ENCODE measurements around the gene ALDH1L1. TPM values are rescaled to one million over a fixed set of nuclear protein-coding genes. Genes with fewer than 3 reads are reported as not detected.

The ALDH1L1 gene
- total RNA-seq, 1 donor from 2014 or later, result 0.06 TPM

DNA sequence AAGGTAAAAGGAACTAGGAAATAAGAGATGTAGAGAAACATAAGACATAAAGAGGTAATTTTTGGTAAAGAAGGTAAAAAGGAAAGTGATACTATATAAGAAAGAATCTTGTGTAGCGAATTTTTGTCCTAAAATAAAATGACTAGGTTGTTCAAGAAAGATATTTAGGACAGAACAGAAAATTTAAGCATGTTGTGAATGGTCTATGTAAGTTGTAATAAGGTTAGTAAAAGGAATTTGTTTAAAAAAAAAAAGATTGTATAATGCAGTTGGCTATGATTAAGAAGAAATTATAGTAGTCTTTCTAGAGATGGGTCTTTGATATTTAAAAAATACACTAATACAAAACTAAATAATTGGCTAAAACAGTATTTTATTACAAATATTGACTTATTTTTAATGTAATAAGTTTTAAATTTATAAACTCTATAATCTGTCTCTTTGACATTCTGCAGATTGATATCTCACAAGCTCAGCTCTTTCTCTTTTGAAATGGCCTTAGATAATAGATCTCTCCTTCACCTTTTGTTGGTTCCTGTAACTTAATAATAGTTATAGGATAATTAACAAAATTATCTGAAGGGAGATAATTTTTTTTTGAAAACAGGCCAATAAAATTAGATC, 92.7 kb downstream of the ALDH1L1 start:
- no peak for DNase-seq (ENCODE audit: low read depth)

DNA sequence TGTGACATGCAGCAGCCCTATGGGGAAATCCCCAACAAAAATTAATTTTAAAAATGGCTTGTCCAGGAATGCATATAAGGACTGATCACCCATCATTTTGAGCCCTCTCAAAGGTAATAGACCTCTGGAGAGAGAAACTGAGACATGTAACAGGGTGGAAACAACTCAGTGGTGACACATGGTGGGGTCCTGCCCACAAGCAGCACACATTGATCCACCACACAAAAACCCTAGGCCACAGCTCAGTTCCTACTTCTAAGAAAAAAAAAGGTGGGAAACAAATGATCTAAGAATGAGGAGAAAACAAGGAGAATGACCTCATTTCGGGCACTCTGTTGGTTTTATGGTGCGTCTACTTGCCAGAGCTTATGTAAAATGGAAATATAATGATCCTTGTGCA, 94.5 kb downstream of the ALDH1L1 start:
- DNase-seq (ENCODE audit: low read depth), result no peak
- H3K4me3 ChIP-seq (ENCODE audit: low read depth, low read length), result no peak overlapping the region
- TF ChIP-seq, protein P1, sequence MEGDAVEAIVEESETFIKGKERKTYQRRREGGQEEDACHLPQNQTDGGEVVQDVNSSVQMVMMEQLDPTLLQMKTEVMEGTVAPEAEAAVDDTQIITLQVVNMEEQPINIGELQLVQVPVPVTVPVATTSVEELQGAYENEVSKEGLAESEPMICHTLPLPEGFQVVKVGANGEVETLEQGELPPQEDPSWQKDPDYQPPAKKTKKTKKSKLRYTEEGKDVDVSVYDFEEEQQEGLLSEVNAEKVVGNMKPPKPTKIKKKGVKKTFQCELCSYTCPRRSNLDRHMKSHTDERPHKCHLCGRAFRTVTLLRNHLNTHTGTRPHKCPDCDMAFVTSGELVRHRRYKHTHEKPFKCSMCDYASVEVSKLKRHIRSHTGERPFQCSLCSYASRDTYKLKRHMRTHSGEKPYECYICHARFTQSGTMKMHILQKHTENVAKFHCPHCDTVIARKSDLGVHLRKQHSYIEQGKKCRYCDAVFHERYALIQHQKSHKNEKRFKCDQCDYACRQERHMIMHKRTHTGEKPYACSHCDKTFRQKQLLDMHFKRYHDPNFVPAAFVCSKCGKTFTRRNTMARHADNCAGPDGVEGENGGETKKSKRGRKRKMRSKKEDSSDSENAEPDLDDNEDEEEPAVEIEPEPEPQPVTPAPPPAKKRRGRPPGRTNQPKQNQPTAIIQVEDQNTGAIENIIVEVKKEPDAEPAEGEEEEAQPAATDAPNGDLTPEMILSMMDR (conservative IDR thresholded peaks at IDR 0.05; ENCODE audit: low read depth, low read length), result no peak

More for the DNA sequence above, 92.7 kb downstream of the ALDH1L1 start:
- TF ChIP-seq, protein P1 (conservative IDR thresholded peaks at IDR 0.05; ENCODE audit: low read depth, low read length), result no peak
- H3K4me3 ChIP-seq (ENCODE audit: low read depth, low read length), result no peak overlapping the region

DNA sequence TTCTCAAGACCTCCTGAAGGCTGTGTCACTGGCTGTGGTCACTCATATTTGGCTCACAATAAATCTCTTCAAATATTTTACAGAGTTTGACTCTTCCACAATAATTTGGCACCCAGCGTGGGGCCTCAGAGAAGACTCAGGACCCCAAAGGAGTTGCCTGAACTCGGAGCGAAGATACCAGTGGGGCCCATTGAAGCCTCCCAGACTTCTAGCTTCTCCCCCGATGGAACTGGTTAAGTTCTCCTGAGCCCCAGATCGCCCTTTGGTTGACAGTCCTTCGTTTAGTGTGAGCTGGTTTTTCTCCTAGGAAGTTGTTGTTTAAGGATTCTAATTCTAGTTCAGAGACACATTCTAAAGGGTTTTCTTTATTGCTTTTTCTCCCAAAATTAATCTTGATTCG, 95.1 kb downstream of the ALDH1L1 start:
- TF ChIP-seq, protein P1 (conservative IDR thresholded peaks at IDR 0.05; ENCODE audit: low read depth, low read length), result no peak
- DNase-seq (ENCODE audit: low read depth), result no peak
- no peak overlapping the region for H3K4me3 ChIP-seq (ENCODE audit: low read depth, low read length)

DNA sequence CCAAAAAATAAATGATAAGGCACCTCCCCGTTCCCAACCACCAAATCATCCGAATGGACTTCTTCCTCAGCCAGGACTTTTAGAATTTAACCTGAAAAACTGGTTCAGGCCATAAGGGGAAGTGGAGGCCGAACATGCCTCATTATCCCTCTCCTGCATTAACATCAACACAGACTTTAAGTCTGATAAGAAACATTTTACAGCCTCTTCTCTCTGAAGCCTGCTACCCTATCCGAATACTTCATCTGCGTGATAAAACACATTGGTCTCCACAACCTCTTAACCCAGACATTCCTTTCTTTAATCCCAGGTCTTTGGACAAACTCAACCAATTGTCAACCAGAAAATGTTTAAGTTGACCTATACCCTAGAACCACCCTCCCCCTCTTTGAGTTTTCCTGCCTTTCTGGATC, 95.6 kb downstream of the ALDH1L1 start:
- TF ChIP-seq, protein P1 (conservative IDR thresholded peaks at IDR 0.05; ENCODE audit: low read depth, low read length), result no peak
- peak overlapping the region; percentile 72 for H3K4me3 ChIP-seq (ENCODE audit: low read depth, low read length)
- no peak for DNase-seq (ENCODE audit: low read depth)

DNA sequence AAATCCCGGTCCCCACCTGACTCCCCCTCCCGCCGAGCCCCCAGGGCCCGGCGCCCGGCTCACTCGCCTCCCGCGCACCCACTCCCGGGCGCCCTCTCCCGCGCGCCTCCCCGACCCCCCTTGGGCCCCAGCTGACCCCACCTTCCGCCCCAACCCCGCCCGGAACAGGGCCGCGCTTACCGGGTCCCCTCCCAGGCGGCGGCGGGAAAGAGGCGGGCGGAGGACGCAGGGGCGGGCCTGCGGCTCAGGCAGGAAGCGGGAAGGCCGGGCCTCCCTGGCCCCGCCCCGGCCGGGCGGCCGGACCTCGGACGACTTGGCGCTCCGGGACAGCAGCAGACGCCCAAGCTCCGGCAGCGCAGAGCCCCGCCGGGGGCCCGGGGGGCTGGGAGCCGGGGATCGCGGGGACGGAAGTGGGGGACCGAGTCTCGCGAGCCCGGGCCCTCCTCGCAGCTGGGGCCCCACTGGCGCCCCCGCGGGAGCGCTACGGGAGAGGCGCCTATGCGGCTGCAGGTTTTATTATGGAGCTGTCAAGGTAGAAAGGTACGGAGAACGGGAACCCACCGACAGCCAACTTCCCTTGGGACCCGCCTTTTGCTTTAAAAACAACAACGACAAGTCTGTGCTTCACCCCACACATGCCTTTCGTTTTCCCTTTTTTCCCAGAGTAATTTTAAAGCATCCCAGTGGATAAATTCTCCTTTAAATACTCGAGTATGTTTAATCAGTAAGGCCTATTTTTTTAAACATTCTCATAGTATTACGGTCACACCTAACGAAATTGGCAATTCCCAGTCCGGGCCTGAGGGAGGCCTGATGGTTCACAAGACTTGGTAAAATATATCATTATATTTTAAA, 96.2 kb downstream of the ALDH1L1 start, which contains the start of gene SLC41A3:
TSS of gene SLC41A3 (minus strand) at position 212 of the 855 bp plus-strand sequence. CDS start 15,905 bp downstream, outside the sequence.
- DNase-seq (ENCODE audit: low read depth), result no peak
- peak within 1 kb of the TSS; percentile 72 for H3K4me3 ChIP-seq (ENCODE audit: low read depth, low read length)
- TF ChIP-seq, protein P1 (conservative IDR thresholded peaks at IDR 0.05; ENCODE audit: low read depth, low read length), result peak; percentile 55

DNA sequence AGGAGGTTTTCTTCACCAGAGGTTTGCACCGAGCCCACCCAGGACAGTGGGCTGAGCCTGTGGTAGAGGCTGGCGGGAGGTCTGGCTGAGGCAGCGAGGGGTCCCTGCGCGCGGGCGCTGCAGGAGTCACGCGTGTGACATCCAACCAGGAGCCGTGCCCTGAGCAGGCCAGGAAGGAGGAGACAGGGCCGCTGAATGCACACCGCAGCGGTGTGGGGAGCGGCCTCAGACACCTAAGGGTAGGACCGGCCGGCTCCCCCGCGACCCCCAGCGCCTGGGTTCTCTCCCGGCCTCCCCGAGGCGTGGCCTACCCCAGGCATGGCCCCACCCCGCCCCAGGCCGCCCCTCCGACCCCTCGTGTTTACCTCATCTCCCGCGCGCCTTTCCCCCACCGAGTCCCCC, 96.9 kb downstream of the ALDH1L1 start:
- H3K4me3 ChIP-seq (ENCODE audit: low read depth, low read length), result peak overlapping the region; percentile 72
- DNase-seq (ENCODE audit: low read depth), result no peak
- TF ChIP-seq, protein P1 (conservative IDR thresholded peaks at IDR 0.05; ENCODE audit: low read depth, low read length), result no peak
